Liver (tissue), 9 donors: ENCODE data around the gene TSPAN13. TPM values are rescaled to one million over a fixed set of nuclear protein-coding genes. Genes with fewer than 3 reads are reported as not detected.

Experiments
- DNase-seq: peaks from one replicate; pipeline ENCODE4 v3.0.0-alpha.2; 2017; ENCODE audit warnings: low spot score
- H3K27ac ChIP-seq, 2 donors: one replicate each; pipeline ENCODE4 v1.7.0; 2013; ENCODE audit warnings: inconsistent platforms in 2 of 2, low read length in 2 of 2, control low read depth in 1 of 2, low read depth in 1 of 2, mild to moderate bottlenecking in 1 of 2
- H3K27me3 ChIP-seq, 4 donors: one replicate each; pipeline versions ENCODE4 v1.6.1 to v1.7.0; 2013; ENCODE audit warnings: low read length in 3 of 4, inconsistent platforms in 1 of 4, mild to moderate bottlenecking in 1 of 4, moderate library complexity in 1 of 4; ENCODE audit not compliant: control insufficient read depth in 4 of 4, insufficient read depth in 4 of 4
- H3K36me3 ChIP-seq, 4 donors: one replicate each; pipeline versions ENCODE4 v1.6.1 to v1.7.0; 2013; ENCODE audit warnings: low read length in 3 of 4, mild to moderate bottlenecking in 3 of 4, low read depth in 1 of 4, moderate library complexity in 1 of 4; ENCODE audit not compliant: control insufficient read depth in 4 of 4, insufficient read depth in 3 of 4
- H3K4me1 ChIP-seq, 4 donors: one replicate each; pipeline versions ENCODE4 v1.6.1 to v1.7.0; 2013; ENCODE audit warnings: low read length in 3 of 4, mild to moderate bottlenecking in 3 of 4, moderate library complexity in 1 of 4; ENCODE audit not compliant: control insufficient read depth in 4 of 4, insufficient read depth in 4 of 4
- H3K4me3 ChIP-seq, 3 donors: one replicate each; pipeline versions ENCODE4 v1.6.1 to v1.7.0; 2013; ENCODE audit warnings: low read length in 3 of 3, control low read depth in 1 of 3, low read depth in 1 of 3, mild to moderate bottlenecking in 1 of 3
- H3K9ac ChIP-seq, 2 donors: one replicate each; pipeline ENCODE4 v1.7.0; 2013; ENCODE audit warnings: low read length in 2 of 2, mild to moderate bottlenecking in 2 of 2, moderate library complexity in 2 of 2, control low read depth in 1 of 2, low read depth in 1 of 2
- H3K9me3 ChIP-seq, 4 donors: one replicate each; pipeline versions ENCODE4 v1.6.1 to v1.7.0; 2013; ENCODE audit warnings: low read length in 3 of 4; ENCODE audit not compliant: control insufficient read depth in 4 of 4
- ATF3 ChIP-seq: IDR thresholded peaks from 2 replicates; pipeline ENCODE4 v1.6.1; 2016; ENCODE audit warnings: antibody characterized with exemption
- CTCF ChIP-seq: fragments of 150-350 bp; IDR thresholded peaks from 2 replicates; pipeline ENCODE4 v1.5.1; 2017; ENCODE audit warnings: improper control_type of control experiment, low read depth, low read length; ENCODE audit not compliant: missing input control
- EGR1 ChIP-seq, 2 donors: IDR thresholded peaks; 2 replicates each; pipeline ENCODE4 v1.6.1; 2016 to 2018; ENCODE audit warnings: antibody characterized with exemption in 2 of 2, low read depth in 2 of 2
- FOXA1 ChIP-seq: IDR thresholded peaks from 2 replicates; pipeline ENCODE4 v1.6.1; 2016; ENCODE audit warnings: antibody characterized with exemption
- FOXA2 ChIP-seq: IDR thresholded peaks from 2 replicates; pipeline ENCODE4 v1.6.1; 2016; ENCODE audit warnings: antibody characterized with exemption
- GABPA ChIP-seq, 2 donors: IDR thresholded peaks in 1 of 2; conservative IDR thresholded peaks in 1 of 2; 2 replicates each; pipeline ENCODE4 v1.6.1; 2016; ENCODE audit warnings: antibody characterized with exemption in 2 of 2, mild to moderate bottlenecking in 1 of 2, moderate library complexity in 1 of 2
- HNF4A ChIP-seq, 2 donors: conservative IDR thresholded peaks; 2 replicates each; pipeline ENCODE4 v1.6.1; 2016; ENCODE audit warnings: antibody characterized with exemption in 2 of 2, mild to moderate bottlenecking in 2 of 2
- JUND ChIP-seq, 2 donors: IDR thresholded peaks; 2 replicates each; pipeline ENCODE4 v1.6.1; 2016; ENCODE audit warnings: antibody characterized with exemption in 2 of 2
- MAX ChIP-seq: IDR thresholded peaks from 2 replicates; pipeline ENCODE4 v1.6.1; 2016; ENCODE audit warnings: antibody characterized with exemption
- NR2F2 ChIP-seq: IDR thresholded peaks from 2 replicates; pipeline ENCODE4 v1.6.1; 2016; ENCODE audit warnings: antibody characterized with exemption
- RAD21 ChIP-seq, 2 donors: IDR thresholded peaks; 2 replicates each; pipeline ENCODE4 v1.6.1; 2016; ENCODE audit warnings: antibody characterized with exemption in 2 of 2, mild to moderate bottlenecking in 2 of 2
- RXRA ChIP-seq, 2 donors: IDR thresholded peaks; 2 replicates each; pipeline ENCODE4 v1.6.1; 2017 to 2018; ENCODE audit warnings: antibody characterized with exemption in 2 of 2, mild to moderate bottlenecking in 1 of 2
- SP1 ChIP-seq: IDR thresholded peaks from 2 replicates; pipeline ENCODE4 v1.6.1; 2018; ENCODE audit warnings: antibody characterized with exemption, mild to moderate bottlenecking
- TAF1 ChIP-seq: conservative IDR thresholded peaks from 2 replicates; pipeline ENCODE4 v1.6.1; 2016; ENCODE audit warnings: antibody characterized with exemption, mild to moderate bottlenecking
- YY1 ChIP-seq: IDR thresholded peaks from 2 replicates; pipeline ENCODE4 v1.6.1; 2016; ENCODE audit warnings: antibody characterized with exemption, mild to moderate bottlenecking
- WGBS: extraction: QIAGEN DNeasy Blood & Tissue Kit; methylation state at CpG from one replicate; pipeline ENCODE4 v1.1.7; 2013; 5-methylcytosine and 5-hydroxymethylcytosine counted together
- polyA plus RNA-seq, 2 donors: library from polyadenylated mRNA; stranded (reverse) in 1 of 2; unstranded in 1 of 2; fragments of 200-250 nt in 1 of 2; fragments of >200 nt in 1 of 2; fragmentation: Nextera tagmentation in 1 of 2; extraction: Ambion mirVana in 1 of 2; gene quantifications; one replicate each; pipeline versions ENCODE4 v1.2.1 to v1.2.3, GENCODE V29; 2013 to 2015
- total RNA-seq, 2 donors: library from RNA; depleted of rRNA; stranded (reverse); fragments of >200 nt; gene quantifications; one replicate each; pipeline ENCODE4 v1.2.3, GENCODE V29; 2014
- TF ChIP-seq, protein P1 (sequence below): IDR thresholded peaks from 2 replicates; pipeline ENCODE4 v1.6.1; 2016; ENCODE audit warnings: antibody characterized with exemption
- donor health status: healthy.
- donor health status: healthy.
- donor health status: healthy.
- donor health status: healthy.
- donor health status: healthy.

TSPAN13 gene
- total and polyA plus RNA-seq, 4 donors, result 8.9 to 24.4 (median 15.8) TPM

- Histone ChIP-seq H3K27ac (no peak overlapping the region), H3K4me3 (no peak overlapping the region), H3K9ac (no peak overlapping the region), H3K4me1 (no peaks in the 10 kb centered on the region), H3K9me3 (no peaks in the 10 kb centered on the region), H3K36me3 (no peaks in the 10 kb centered on the region), H3K27me3 (no peaks in the 10 kb centered on the region)
- TF ChIP-seq GABPA (IDR thresholded peaks at IDR 0.05 in 1 of 2, conservative IDR thresholded peaks at IDR 0.05 in 1 of 2) (no peak), RXRA (IDR thresholded peaks at IDR 0.05) (no peak), HNF4A (conservative IDR thresholded peaks at IDR 0.05) (no peak), MAX (no peak), YY1 (no peak), RAD21 (IDR thresholded peaks at IDR 0.05) (no peak), EGR1 (IDR thresholded peaks at IDR 0.05; ENCODE audit: low read depth in 2 of 2) (no peak), JUND (IDR thresholded peaks at IDR 0.05) (no peak), FOXA2 (no peak), TAF1 (no peak), ATF3 (no peak), FOXA1 (no peak), CTCF (no peak), NR2F2 (no peak)
- TF ChIP-seq, protein P1, sequence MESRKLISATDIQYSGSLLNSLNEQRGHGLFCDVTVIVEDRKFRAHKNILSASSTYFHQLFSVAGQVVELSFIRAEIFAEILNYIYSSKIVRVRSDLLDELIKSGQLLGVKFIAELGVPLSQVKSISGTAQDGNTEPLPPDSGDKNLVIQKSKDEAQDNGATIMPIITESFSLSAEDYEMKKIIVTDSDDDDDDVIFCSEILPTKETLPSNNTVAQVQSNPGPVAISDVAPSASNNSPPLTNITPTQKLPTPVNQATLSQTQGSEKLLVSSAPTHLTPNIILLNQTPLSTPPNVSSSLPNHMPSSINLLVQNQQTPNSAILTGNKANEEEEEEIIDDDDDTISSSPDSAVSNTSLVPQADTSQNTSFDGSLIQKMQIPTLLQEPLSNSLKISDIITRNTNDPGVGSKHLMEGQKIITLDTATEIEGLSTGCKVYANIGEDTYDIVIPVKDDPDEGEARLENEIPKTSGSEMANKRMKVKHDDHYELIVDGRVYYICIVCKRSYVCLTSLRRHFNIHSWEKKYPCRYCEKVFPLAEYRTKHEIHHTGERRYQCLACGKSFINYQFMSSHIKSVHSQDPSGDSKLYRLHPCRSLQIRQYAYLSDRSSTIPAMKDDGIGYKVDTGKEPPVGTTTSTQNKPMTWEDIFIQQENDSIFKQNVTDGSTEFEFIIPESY, result no peak
- no peak for DNase-seq
- WGBS, result 77% methylated on average over 2 of the region's 2 CpGs
These were observed 58.0 kb downstream of the TSPAN13 start for GRCh38 chr7:16811551-16811950.

DNA sequence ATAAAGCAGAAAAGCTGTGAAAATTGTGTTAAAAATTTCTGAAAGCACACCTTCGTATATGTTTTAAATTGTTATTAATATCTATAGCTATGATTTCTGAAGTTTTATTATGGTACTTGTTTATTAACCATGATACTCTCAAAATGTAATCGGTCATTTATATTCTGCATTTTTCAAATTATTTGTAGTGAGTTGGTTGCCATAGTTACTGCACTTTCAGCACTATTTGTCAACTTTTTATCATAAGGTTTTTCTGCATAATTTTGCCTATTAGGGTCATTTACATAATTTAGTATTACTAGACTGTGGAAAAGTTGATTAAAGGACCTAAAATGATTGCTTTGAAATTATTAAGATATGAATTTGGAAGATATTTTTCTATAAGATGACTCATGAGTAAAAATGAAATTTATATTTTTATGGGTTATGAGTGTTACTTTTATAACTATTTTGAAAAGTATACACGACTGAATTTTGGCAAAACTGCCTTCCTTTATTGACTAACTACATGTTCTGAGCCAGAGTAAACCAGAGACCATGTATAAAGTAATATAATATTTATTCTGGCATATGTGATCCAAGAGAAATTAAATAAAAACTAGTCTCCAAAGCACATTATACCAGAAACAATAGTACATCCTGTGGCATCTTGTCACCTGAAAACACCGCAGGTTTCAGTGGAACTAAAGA, 59.1 kb downstream of the TSPAN13 start:
- Histone ChIP-seq H3K27ac (no peak overlapping the region), H3K9ac (no peak overlapping the region), H3K36me3 (no peaks in the 10 kb centered on the region), H3K9me3 (no peaks in the 10 kb centered on the region), H3K4me1 (no peaks in the 10 kb centered on the region), H3K27me3 (no peaks in the 10 kb centered on the region), H3K4me3 (no peak overlapping the region)
- DNase-seq, result no peak
- TF ChIP-seq FOXA2 (no peak), RAD21 (IDR thresholded peaks at IDR 0.05) (no peak), GABPA (IDR thresholded peaks at IDR 0.05 in 1 of 2, conservative IDR thresholded peaks at IDR 0.05 in 1 of 2) (no peak), EGR1 (IDR thresholded peaks at IDR 0.05; ENCODE audit: low read depth in 2 of 2) (no peak), CTCF (no peak), SP1 (no peak), ATF3 (no peak), JUND (IDR thresholded peaks at IDR 0.05) (no peak)
- TF ChIP-seq, protein P1, result no peak
- WGBS, result 72% methylated on average over 4 of the region's 4 CpGs
